ENCODE measurements around the gene APOO. TPM values are rescaled to one million over a fixed set of nuclear protein-coding genes. Genes with fewer than 3 reads are reported as not detected.

The APOO gene
- total and polyA plus RNA-seq, 2 of the 13 experiments (the other 11 are each of a cell fraction or from before 2014, with no cell fraction given) = 9.7 to 22.1 TPM

GRCh38 chrX:23841847-23842522, 65.8 kb downstream of the APOO start (continued):
- no peak for TF ChIP-seq ZNF512B (CRISPR knock-in tag; IDR thresholded peaks at IDR 0.05; ENCODE audit: borderline replicate concordance)
- TF ChIP-seq RERE (CRISPR knock-in tag; IDR thresholded peaks at IDR 0.05; ENCODE audit: low read depth) = peak; percentile 39; the same call in 1 of the 2 replicates
- no peak for TF ChIP-seq MBNL3 (CRISPR knock-in tag; conservative IDR thresholded peaks at IDR 0.05)
- no peak for TF ChIP-seq ARNT (IDR thresholded peaks at IDR 0.05)
- TF ChIP-seq ZNF3 (CRISPR knock-in tag; IDR thresholded peaks at IDR 0.05) = no peak
- TF ChIP-seq PRDM15 (CRISPR knock-in tag; IDR thresholded peaks at IDR 0.05) = no peak
- 0 out of 2 replicates have a peak, but pooled peaks have one; percentile 26 for TF ChIP-seq JUN (CRISPR knock-in tag; IDR thresholded peaks at IDR 0.05)
- no peak for TF ChIP-seq ZNF430 (CRISPR knock-in tag; IDR thresholded peaks at IDR 0.05)
- no peak for TF ChIP-seq ATAD3A (CRISPR knock-in tag; IDR thresholded peaks at IDR 0.05)
- no peak for TF ChIP-seq CBFB (CRISPR knock-in tag; IDR thresholded peaks at IDR 0.05)
- no peak for TF ChIP-seq MTA3 (CRISPR knock-in tag; IDR thresholded peaks at IDR 0.05)
- TF ChIP-seq ZNF780A (CRISPR knock-in tag; IDR thresholded peaks at IDR 0.05) = no peak
- TF ChIP-seq PLSCR1 (CRISPR knock-in tag; IDR thresholded peaks at IDR 0.05; ENCODE audit: borderline replicate concordance) = no peak
- TF ChIP-seq ATM (IDR thresholded peaks at IDR 0.05; ENCODE audit: borderline replicate concordance) = no peak
- no peak for TF ChIP-seq ZNF598 (CRISPR knock-in tag; IDR thresholded peaks at IDR 0.05; ENCODE audit: borderline replicate concordance)
- TF ChIP-seq ZNF124 (CRISPR knock-in tag; IDR thresholded peaks at IDR 0.05) = no peak
